ENCODE data around the gene TBC1D17.

The TBC1D17 gene

DNA sequence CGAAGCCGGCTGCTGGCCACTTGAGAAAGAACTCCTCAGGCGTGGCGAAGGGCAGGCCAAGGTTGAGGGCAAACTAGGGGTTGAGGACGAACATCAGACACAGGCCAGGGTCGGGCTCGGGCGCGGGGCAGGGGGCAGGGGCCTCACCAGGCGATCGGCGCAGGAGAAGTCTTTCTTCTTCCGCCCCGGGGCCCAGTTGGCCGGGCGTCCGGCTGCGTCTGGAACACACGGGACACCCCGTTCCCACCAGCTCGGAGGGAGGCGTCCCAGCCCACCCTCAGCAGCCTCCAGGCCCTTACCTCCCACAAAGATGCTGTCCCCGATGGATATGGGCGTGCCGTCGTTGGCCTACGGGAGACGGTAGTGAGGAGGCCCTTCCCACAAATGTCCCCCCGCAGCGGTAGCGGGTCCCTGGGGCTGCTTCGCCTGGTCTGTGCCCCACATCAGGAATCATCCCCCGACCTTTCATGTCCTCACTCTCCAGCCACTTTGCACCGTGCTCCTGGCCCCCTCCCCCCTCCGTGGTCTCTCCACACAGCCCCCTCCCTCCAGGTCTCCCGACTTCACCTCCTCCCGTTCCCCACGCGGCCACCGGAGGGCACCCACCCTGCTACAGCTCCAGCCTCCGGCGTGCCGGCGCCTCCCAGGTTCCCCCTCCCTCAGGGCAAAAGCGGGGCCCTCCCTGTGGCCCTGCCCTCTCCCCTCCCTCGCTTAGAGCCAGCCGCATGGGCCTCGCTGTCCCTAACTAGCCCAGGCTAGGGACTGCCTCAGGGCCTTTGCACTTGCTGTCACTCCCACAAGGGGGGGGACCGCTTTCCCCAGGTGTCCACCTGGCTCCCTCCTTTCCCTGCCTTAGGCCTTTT lies 14.9 kb upstream of the TBC1D17 start:
- DNase-seq, result no peak

DNA sequence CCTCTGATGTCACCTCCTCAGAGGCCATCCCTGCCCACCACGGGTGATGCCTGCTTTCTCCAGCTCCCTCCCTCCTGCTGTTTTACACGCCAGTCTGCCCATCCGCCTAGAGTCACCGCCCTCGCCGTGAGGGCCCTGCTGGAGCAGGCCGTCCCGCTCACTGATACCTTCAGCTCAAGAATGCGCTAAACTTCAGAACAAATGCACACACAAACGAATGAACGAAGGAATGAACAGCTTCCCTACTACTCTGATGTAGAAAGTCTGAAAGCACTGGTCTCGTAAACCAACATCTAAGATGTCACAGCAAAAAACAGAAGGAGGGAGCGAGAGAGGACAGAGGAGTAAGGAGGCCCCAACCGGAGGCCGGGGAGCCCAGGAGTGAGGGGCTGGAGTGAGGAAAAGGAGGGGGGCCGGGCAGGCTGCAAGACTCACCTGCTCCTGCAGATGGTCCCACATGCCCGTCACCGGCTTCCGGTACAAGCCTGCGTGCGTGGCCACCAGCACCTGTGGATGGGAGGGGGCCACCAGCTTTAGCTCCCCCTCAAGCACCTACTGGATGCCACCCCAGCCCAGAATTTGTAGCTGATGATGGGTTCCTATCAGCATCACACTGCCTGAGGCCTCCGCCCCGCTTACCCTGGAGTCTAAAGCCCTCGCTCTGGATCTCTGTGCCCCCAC lies 14.1 kb upstream of the TBC1D17 start:
- DNase-seq, result no peak

DNA sequence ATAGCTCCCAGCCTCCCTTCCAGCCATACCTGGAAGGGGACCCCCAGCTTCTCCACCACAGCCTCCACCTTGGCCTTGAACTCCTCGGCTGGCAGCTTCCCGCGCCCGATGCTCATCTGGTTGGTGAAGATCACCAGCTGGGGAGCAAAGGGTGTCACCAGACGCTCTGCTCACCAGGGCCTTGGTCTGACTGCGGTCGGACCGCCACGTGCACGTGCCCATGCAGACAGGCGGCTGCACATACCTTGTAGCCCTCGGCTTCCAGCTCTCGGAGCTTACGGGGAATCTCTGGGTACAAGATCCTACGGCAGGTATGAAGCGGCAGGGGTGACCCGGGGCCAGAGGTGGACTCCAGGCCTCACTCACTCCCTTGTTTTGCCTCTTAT lies 13.6 kb upstream of the TBC1D17 start:
- DNase-seq, result no peak

DNA sequence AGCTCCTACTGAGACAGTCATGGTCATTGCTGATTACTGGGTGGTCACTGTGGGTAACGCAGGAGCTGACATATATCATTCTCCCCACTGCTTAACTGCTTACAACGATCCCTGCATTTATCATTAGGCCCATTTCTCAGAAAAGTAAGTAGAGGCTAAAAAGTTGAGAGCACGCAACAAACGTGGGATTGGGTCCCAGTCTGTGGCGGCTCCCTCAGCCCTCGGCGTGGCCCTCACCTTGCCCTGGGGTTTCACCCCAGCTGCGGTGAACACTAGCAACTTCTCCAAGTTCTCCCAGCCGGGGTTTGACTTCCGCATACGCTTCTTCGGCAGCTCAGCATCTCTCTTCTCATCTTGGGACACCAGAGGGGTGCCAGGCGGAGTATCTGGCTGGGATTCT lies 12.6 kb upstream of the TBC1D17 start:
- DNase-seq, result no peak

DNA sequence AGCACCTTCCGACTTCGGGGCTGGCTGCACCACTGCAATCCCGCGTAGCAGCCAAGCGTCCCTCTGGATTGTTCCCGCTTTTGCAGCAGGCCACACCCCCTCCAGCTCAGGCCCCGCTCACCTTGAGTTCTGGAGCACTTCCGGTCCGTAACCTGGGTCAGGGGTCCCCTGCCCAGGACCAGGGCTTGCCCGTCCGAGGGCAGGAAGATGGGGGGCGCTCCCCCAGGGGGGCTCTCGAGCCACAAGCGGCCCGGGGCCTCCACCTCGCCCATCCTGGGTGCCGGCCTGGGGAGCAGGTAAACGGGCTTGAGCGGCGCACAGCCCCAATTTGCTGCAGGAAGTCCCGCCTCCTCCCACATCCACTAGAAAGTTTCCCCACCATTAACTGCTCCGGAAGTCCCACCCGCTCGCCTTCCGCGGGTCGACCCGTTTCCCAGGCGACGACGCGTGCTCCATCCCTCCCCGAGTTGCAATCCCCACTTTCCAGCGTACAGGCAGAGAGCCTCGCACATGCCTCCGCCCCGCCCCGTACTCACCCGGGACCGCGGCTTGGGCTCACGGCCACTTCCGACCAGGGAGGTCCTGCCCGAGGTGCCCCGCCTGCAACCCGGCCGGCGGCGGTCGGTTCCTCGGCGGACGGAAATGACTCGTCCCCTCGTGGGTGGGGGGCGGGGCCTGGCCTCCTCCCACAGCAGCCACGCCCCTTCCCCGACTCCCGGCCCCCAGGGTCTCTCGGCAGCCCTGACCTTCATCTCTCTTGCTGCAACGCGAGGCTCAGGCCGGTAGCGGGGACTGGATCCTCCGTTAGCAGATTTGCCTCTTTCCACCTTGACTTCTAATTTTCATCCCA lies 10.3 kb upstream of the TBC1D17 start, which contains the start of gene PNKP:
Gene PNKP, minus strand, starts transcription at position 644 of the 850 bp plus-strand sequence. Its CDS starts 372 bp downstream, at position 272.
- peak in 1 of 2 experiments; percentile 82 for DNase-seq

DNA sequence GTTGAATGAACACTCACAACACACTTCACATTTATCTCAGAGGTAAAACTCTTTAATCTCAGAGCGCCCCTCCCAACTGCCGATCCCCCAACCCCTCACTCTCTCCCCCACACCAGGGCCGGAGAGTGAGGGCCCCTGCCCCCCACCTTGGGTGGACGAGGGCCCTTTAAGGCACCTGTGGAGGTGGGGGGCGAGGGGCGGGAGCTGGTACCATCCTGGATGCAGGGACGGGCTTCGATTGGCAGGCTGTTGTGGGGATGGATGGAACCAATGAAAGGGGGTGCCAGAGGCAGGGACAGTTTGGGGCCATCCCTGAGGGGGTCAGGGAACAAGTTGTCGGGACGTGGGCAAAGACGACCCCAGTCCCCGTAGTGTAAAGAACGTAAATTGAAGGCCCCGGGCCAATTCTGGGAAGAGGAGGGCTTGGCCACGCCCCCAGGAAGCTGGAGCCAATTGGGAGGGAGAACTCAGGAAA lies 8.5 kb upstream of the TBC1D17 start:
- DNase-seq, result no peak

DNA sequence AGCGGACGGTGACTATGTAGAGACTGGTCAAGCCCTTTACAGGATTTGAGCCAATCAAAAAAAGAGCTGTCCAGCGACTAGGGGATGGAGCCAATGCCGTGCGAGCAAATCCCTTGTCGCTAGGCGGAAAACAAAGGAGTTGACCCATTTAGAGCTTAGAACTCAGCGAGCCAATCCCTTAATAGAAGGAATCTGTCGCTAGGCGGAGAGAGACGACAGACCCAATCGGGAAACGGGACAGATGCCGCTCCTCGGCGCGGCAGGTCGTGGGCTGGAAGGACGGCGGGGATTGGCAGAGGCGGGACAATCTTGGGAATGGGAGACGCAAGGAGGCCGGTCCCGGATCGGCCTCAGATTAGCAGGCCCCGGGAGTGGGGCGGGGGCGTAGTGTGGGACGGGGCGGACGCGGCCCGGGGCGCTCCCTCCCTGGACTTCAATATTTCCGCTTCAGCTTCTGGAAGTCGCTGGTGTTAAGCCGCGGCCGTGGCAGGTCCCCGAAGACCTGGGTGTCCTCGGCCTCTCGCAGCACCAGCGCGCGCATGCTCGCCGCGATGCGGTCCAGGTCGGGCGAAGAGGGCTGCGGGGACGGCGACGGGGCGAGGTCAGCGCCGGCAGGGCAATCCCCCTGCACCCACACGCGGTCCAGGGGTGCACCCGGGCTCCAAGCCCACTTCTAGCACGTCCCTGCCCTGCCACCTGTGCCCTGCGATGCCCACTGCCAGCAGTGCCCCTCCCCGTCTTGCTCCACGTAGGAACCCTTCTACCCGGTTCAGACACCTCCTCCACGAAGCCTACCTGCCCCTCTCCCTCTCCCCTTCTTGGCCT lies 7.8 kb upstream of the TBC1D17 start:
- peak; percentile 97 to 100 for DNase-seq

DNA sequence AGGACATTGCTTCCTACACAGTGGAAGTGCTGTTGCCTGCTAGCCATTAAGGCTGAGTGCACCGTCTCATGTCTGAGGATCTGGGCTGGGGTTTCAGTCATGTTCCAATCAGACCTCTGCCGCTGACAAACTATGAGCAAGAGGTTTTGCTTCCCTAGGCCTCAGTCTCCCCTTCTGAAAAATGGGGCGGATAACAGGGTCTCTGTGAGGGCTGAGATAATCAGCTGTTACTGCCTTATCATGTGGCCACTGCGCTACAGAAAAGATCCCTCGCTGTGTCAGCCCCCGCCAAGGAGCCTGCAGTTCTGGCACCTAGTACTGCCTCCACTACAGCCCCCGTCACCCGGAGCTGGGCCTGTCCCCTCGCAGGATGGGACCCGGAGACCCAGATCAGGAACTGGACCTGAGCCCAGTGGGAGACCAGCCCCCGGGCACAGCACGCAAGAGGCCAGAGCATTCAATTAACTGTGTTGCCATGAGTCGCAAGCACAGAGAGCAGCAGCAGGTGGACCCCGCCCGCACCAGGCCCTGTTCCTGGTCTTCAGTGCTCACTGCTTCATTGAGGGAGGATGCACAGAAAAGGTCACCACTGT lies 7.1 kb upstream of the TBC1D17 start:
- DNase-seq, result no peak

DNA sequence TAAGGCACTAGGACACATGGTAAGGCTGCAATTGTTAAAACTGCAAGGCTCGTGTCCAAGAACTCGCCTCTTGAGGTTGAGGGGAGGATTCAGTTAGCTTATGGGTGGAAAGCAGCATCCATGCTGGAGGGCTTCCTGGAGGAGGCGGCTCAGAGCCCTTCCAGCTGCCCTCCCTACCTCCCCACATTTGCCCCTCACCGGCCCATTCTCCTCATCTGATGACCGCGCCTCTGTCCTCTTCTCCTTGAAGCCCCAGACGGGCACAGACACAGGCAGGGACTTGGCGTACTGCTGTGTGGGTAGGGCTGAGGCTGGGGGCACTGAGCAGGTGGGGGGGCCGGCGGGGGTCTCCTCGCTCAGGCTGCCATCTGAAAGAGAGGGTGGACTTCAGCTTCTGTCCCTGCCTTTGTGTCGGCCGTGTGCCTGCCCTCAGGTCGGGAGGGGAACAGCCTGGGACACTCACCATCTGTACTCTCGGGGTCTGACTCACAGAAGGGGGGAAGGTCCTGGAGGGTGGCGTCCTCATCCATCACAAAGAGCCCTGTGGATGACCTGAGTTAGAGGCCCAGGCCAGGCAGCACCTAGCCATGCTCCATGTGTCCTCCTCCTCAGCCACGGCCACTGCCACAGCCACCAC lies 6.0 kb upstream of the TBC1D17 start:
- DNase-seq, result no peak

DNA sequence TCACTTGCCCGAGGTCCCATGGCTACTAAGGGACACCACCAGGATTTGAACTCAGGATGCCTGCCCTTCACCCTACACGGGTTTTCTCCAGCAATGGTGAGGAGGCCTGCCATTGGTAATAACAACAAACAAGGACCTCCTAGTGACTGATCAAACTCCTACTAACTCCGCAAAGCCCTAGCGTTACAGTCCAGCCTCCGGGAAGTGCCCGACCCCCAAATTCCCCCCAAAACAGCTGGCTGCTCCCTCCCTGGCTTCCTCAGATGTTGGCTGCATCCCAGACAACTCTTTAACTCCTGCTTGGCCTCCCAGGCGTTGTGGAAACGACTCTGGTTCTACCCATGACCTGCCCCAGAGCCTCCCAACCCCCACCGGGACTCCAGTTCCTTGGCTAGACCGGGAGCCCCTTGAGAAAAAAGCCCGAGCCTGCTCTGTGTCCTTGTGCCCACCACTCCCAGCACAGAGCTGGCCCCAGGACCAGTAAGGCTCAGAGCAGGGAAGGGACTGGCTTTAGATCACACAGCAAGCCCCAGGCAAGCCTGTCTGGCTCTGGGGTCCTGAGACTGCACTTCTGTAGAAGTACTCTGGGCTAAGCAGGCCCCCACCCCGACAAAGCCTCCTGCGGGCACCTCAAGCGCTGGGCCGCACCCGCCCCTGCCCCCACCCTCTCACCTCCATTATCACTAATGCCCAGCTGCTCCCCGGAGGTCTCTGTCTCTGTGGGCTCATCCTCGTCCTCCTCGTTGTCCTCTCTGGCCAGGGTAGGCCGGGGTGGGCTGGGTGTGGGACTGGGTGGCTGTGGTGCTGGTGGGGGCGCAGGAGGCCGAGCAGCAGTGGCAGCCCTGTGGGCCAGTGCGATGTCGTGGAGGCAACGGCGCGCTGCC lies 5.0 kb upstream of the TBC1D17 start:
- no peak for DNase-seq

DNA sequence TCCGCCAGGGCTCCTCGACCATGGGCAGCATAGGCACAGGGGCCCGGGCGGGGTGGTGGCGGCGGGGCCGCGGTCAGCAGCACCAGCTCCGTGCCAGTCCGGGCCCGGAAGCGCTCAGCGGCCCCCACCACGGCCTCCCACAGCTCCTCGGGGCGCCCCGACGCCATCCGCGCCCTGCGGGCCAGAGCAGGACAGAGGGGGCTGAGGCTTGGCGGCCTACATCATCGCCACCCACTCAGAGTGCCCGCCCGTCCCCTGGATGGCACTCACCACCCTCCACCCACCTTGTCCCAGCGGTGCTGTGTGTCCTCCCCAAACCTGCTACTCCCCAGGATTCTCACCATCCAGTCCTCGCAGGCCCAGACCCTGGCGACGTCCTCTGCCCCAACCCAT lies 4.4 kb upstream of the TBC1D17 start:
- no peak for DNase-seq

DNA sequence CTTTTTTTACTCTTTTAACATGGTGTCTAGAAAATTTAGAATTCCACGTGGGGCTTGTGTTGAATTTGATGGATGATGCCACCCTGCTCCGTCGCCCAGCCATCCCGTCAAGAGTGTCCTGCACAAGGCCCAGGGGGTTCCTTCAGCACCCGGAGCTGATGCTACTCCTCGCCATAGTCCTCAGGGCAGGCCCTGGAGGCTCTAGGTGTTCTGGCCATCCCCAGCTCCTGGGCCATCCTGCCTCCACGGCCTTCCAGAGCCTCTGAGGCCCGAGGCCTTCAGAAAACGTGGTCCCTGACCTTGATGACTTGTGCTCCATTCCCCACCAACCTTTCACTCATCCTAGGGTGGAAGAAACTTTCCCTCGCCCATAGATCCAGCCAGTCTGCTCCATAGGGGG lies 3.7 kb upstream of the TBC1D17 start:
- no peak for DNase-seq

DNA sequence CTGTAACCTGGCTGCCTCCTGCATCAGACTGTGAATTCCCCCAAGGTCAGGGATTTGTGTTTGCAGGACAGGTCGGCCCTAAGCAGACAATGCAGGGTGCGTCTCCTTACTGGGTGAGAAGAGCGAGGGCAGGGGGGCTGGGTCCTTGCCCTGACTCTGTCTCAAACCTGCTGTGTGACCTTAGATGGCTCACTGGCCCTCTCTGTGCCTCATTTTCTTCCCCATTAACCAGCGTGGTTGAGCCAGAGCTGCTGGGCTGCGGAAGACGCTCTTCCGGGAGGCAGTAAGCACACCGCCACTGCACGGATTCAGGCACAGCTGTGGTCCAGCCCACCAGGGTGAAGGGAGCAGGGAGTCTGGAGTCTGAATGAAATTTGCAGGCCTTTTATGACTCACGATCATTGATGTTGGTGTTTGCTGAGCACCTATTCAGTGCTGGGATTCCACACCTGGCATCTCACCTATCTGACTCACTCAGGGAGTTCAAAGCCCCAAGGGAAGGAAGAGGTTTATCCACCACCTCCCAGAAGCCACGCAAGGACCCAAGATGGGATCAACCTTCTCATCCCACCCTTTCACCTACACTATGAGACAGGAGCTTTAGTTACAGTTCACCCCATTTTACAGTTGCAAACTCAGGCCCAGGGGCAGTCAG lies 2.9 kb upstream of the TBC1D17 start:
- no peak for DNase-seq

DNA sequence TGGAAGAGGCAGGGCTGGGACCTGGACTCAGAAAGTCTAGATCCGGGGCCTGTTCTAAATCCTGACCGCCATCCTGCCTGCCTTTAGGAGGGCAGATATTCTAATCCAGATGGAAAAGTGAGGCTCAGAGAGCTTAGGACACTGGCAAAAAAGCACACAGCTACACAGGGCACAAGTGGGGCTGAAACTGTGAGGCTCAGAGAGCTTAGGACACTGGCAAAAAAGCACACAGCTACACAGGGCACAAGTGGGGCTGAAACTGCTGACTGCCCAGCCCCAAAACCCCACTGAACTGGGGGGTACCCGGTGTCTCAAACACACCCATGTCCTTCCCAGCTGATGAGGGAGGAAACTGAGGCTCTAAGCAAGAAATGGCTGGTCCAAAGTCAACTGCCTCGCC lies 2.3 kb upstream of the TBC1D17 start:
- no peak for DNase-seq

DNA sequence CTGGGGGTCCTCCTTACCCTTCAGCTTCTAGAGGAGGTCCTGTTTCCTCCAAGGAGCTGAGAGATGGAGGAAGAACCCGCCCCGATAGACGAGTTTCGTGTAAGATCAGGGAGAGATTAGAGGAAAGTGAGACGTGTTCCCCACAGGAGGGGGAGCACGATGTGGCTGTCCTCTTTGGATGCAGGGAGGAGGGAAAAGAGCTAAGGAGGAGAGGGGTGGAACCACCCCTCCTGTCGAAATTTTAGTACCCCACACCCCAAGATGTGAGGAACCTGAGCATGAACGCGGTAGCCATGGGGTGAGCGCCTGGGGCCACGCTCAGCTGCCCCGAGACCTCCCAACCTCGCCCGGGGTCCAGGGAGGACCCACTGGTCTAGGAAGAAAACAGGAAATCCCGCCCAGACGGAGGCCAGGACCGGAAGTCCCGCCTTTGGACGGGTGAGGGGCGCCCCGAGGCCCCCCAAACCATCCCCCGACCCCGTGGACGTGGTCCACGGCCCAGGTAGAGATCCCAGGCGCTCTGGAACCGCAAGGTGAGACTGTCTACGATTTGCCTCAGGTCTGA lies 1.6 kb upstream of the TBC1D17 start:
- peak in 1 of 2 experiments; percentile 11 for DNase-seq

DNA sequence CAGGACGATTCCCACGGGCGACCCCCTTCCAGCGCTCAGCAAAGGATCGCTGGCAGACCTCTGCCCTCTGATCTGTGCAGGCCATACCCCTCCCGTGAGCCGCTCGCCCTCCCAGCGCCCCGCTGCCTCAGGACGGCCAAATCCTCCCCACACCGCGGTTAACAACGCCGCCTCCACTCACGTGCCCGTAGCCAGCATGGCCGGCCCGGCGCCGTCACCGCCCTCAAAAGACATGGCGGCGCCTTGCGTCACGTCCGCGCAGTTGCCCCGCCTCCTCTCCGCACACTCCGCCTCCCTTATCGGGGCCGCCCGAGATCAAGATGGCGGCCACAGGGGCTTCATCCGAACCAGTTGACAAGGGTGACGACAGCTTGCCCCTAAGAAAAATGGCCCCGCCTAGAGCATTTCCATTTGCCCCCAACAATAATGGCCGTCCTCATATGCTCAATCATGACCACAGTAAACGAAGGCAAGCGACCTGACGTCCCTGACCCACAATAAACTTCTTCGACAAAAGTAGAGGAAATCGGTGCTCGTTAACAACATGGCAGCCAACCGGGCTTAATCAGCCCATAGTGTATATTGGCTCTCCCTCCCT lies 981 bp upstream of the TBC1D17 start:
- peak; percentile 90 to 96 for DNase-seq

DNA sequence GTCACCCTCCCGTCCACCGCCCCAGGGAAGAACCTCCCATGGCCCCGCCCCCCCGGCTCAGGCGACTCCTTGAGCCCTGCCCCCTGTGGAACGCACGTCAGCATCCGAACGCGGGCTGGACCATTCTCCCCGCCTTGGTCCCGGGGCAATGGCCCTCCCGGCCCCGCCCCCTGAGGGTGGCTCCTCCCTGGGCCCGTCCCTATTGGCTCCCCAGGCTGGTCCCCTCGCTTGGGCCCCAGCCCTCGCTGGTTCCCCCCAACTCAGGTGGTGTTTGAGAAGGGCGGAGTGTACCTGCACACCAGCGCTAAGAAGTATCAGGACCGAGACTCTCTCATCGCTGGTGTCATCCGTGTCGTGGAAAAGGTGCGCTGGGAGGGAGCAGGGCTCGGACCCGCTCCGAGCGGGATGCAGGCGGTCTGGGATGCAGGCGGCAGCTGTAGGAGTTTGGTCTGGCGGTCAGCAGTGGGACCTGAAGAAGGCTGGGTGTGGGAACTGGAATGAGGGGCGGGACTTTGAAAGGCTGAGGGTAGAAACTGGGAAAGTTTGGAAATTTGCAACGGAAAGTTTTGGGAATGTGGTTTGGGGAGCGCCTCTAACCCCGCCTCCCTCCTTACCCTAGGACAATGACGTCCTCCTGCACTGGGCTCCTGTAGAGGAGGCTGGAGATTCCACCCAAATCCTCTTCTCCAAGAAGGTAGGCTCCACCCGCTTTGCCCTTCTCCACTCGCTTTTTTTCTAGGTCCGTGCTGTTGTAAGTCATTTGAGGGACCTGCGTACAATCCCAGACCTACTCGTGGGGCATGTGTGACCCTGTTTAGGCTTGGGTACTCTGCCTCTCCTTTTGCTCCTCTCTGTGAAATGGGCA lies 609 bp downstream of the TBC1D17 start:
- peak; percentile 52 to 81 for DNase-seq

DNA sequence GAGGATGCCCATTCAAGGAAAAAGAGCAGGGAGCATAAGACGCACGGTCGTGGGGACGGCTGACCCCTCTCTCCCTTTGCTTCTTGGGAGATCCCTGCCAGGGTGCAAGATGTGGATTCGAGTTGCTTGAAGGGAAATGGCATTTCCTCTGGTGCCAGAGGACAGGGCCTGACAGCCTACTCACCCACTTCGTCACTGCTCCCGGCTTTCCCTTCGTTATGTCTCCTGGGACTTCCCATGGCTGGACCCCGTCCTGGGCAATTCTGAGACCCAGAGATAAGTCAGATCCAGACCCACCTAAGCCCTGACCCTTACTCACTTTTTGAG lies 1.2 kb downstream of the TBC1D17 start:
- no peak for DNase-seq

Measured in cerebellar nuclear complex (tissue), 1 donor.